KOPT-K1 (cell line): ENCODE results near the gene TSEN54.
"Not testable (repeated sequence)": the region's sequence is repeated elsewhere in the genome, so short reads cannot be mapped to it uniquely, and the experiment has no call there.

ENCODE experiments used
- H3K27ac ChIP-seq: fragments of 200-600 bp; sonication (generic); 2 replicates; pipeline ENCODE4 v1.5.1; 2016; ENCODE audit warnings: antibody characterized with exemption, mild to moderate bottlenecking, low read depth, low read length; ENCODE audit not compliant: poor library complexity, severe bottlenecking
- H3K36me3 ChIP-seq: fragments of 200-600 bp; sonication (generic); 2 replicates; pipeline ENCODE4 v1.5.1; 2017; ENCODE audit warnings: antibody characterized with exemption, mild to moderate bottlenecking, low read length, moderate library complexity; ENCODE audit not compliant: insufficient read depth
- H3K9me3 ChIP-seq: fragments of 200-600 bp; sonication (generic); 2 replicates; pipeline ENCODE4 v1.5.1; 2017; ENCODE audit warnings: antibody characterized with exemption, low read length, mild to moderate bottlenecking; ENCODE audit not compliant: insufficient read depth, poor library complexity, severe bottlenecking

Gene TSEN54

GRCh38 chr17:75516619-75517296, 430 bp downstream of the TSEN54 start:
- Histone ChIP-seq H3K27ac (peak overlapping the region; percentile 76), H3K36me3 (peaks cover 44% of the 10 kb centered on the region), H3K9me3 (no peaks in the 10 kb centered on the region)

- H3K36me3 ChIP-seq, result peaks cover 44% of the 10 kb centered on the region
- no peaks in the 10 kb centered on the region for H3K9me3 ChIP-seq
- peak overlapping the region; percentile 76 for H3K27ac ChIP-seq
Measured at GRCh38 chr17:75517297-75517865, 1.1 kb downstream of the TSEN54 start.

- Histone ChIP-seq H3K36me3 (peaks cover 44% of the 10 kb centered on the region), H3K9me3 (no peaks in the 10 kb centered on the region)
Measured at GRCh38 chr17:75518201-75518600, 1.9 kb downstream of the TSEN54 start.

GRCh38 chr17:75518983-75519537, 2.7 kb downstream of the TSEN54 start:
- peaks cover 53% of the 10 kb centered on the region for H3K36me3 ChIP-seq
- no peaks in the 10 kb centered on the region for H3K9me3 ChIP-seq
- peak overlapping the region; percentile 76 for H3K27ac ChIP-seq

More at GRCh38 chr17:75518201-75518600, 1.9 kb downstream of the TSEN54 start:
- peak overlapping the region; percentile 76 for H3K27ac ChIP-seq

- H3K36me3 ChIP-seq, result peaks cover 63% of the 10 kb centered on the region
- H3K9me3 ChIP-seq, H3K27ac ChIP-seq: not testable (repeated sequence)
Measured at GRCh38 chr17:75520413-75520812, 4.1 kb downstream of the TSEN54 start.

GRCh38 chr17:75521290-75521689, 5.0 kb downstream of the TSEN54 start:
- Histone ChIP-seq H3K27ac (no peak overlapping the region), H3K9me3 (no peaks in the 10 kb centered on the region), H3K36me3 (peaks cover 67% of the 10 kb centered on the region)

- Histone ChIP-seq H3K27ac (no peak overlapping the region), H3K36me3 (peaks cover 71% of the 10 kb centered on the region), H3K9me3 (no peaks in the 10 kb centered on the region)
Measured at GRCh38 chr17:75521951-75522727, 5.8 kb downstream of the TSEN54 start.

GRCh38 chr17:75523647-75524046, 7.3 kb downstream of the TSEN54 start:
- Histone ChIP-seq H3K9me3 (no peaks in the 10 kb centered on the region), H3K27ac (no peak overlapping the region), H3K36me3 (peaks cover 71% of the 10 kb centered on the region)

GRCh38 chr17:75524269-75524969, 8.1 kb downstream of the TSEN54 start:
- Histone ChIP-seq H3K36me3 (peaks cover 64% of the 10 kb centered on the region), H3K27ac (no peak overlapping the region), H3K9me3 (no peaks in the 10 kb centered on the region)

GRCh38 chr17:75524970-75525805, 8.9 kb downstream of the TSEN54 start, which contains the start of gene LLGL2:
LLGL2 (plus strand) TSS chr17:75525697; CDS start chr17:75543427, 17,730 bp downstream.
- H3K27ac ChIP-seq, result no peak within 1 kb of the TSS

GRCh38 chr17:75525806-75526554, 9.7 kb downstream of the TSEN54 start:
- H3K9me3 ChIP-seq, result no peaks in the 10 kb centered on the region
- no peak overlapping the region for H3K27ac ChIP-seq
- peaks cover 49% of the 10 kb centered on the region for H3K36me3 ChIP-seq

More at GRCh38 chr17:75524970-75525805, 8.9 kb downstream of the TSEN54 start, which contains the start of gene LLGL2:
- Histone ChIP-seq H3K36me3 (peaks cover 57% of the 10 kb centered on the region), H3K9me3 (no peaks in the 10 kb centered on the region)

GRCh38 chr17:75526555-75527270, 10.4 kb downstream of the TSEN54 start:
- Histone ChIP-seq H3K27ac (no peak overlapping the region), H3K9me3 (no peaks in the 10 kb centered on the region), H3K36me3 (peaks cover 42% of the 10 kb centered on the region)
